Effector memory CD8-positive, alpha-beta T cell (primary cell): ENCODE data around the gene SMC6.

Experiments used
- ATAC-seq: fragments of 150-1000 bp; cut with Tn5 transposase; replicated peaks from 2 replicates; pipeline ENCODE4 v1.10.0; 2021; ENCODE audit warnings: mild to moderate bottlenecking, moderate library complexity
- DNase-seq, 3 experiments: peaks; one replicate each; pipeline ENCODE4 v3.0.0; 2021
- H3K27ac Mint-ChIP-seq, 2 donors: one replicate each; pipeline ENCODE4 v1.8.0; 2022; ENCODE audit warnings: mild to moderate bottlenecking in 2 of 2, mixed read lengths in 2 of 2, moderate library complexity in 2 of 2
- H3K27me3 Mint-ChIP-seq, 2 donors: one replicate each; pipeline ENCODE4 v1.8.0; 2022; ENCODE audit warnings: mixed read lengths in 2 of 2
- H3K36me3 Mint-ChIP-seq: one replicate; pipeline ENCODE4 v1.8.0; 2022; ENCODE audit warnings: mild to moderate bottlenecking, moderate library complexity, mixed read lengths; ENCODE audit not compliant: insufficient read depth
- H3K4me1 Mint-ChIP-seq, 2 donors: one replicate each; pipeline ENCODE4 v1.8.0; 2022; ENCODE audit warnings: low read depth in 2 of 2, mixed read lengths in 2 of 2
- H3K4me3 Mint-ChIP-seq, 2 donors: one replicate each; pipeline ENCODE4 v1.8.0; 2022; ENCODE audit warnings: mild to moderate bottlenecking in 2 of 2, mixed read lengths in 2 of 2, moderate library complexity in 2 of 2
- H3K9me3 Mint-ChIP-seq, 2 donors: one replicate each; pipeline ENCODE4 v1.8.0; 2022; ENCODE audit warnings: mixed read lengths in 2 of 2

SMC6 gene

DNA sequence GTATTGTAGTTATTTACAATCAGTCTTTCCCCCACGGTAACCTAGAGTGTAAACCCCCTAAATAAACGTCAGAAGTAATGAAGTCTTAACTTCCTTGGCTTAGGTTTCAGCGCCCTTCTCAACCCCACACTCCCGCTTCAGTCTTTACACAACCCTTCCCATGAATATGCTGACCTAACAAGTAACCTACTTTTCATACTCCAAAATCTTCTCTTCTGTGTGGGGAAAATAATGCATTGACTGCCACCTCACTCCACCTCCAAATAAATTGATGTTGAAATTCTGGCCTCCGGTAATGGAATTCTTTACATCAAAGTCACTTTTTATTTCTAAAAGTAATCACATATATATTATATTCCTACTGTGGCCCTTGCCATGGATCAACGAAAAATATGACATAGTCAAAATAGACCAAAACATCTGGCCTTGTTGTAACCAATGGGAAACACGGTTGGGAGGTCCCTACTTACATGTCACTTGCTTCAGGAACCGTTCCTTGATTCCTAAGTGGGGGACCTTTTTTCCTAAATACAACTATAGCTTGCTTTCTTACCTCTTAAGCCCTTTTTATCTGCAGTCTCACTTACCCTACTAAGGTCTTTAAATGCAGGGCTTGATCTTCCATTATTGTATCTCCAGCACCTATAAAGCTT lies 1.3 kb upstream of the SMC6 start:
- peaks cover 7% of the 10 kb centered on the region for H3K36me3 Mint-ChIP-seq
- peak overlapping the region; percentile 96 to 97 for H3K27ac Mint-ChIP-seq
- H3K4me1 Mint-ChIP-seq, result peaks cover 20 to 22% of the 10 kb centered on the region in 2 donors
- no peak for ATAC-seq
- peak overlapping the region; percentile 93 to 94 for H3K4me3 Mint-ChIP-seq
- H3K27me3 Mint-ChIP-seq, result no peaks in the 10 kb centered on the region
- H3K9me3 Mint-ChIP-seq, result no peaks in the 10 kb centered on the region
- DNase-seq, result no peak

- ATAC-seq (peak; percentile 34), DNase-seq (peak in 1 of 3 experiments; percentile 7)
- Mint-ChIP-seq H3K36me3 (peaks cover 7% of the 10 kb centered on the region), H3K4me1 (peaks cover 21 to 24% of the 10 kb centered on the region in 2 donors), H3K4me3 (peak overlapping the region; percentile 93 to 94), H3K9me3 (no peaks in the 10 kb centered on the region), H3K27me3 (no peaks in the 10 kb centered on the region), H3K27ac (peak overlapping the region; percentile 96 to 97)
Observed at GRCh38 chr2:17752892-17753802, 463 bp downstream of the SMC6 start.

DNA sequence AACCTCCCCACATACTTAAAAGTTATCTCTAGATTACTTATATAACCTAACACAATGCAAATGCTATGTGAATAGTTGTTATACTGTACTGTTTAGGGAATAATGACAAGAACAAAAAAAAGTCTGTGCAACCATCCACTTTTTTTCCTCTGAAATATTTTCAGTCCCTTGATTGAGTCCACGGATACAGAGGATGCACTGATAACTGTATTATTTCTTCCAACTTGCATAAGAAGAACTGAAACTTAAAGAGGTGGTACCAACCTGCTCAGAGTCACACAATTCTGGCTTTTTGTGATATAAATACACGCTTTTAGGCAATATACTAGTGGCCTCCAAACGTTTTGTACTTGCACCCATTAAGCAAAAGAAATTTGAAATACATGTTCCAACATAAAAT lies 1.4 kb downstream of the SMC6 start:
- peaks cover 21 to 24% of the 10 kb centered on the region in 2 donors for H3K4me1 Mint-ChIP-seq
- H3K27ac Mint-ChIP-seq, result peak overlapping the region; percentile 39 to 97
- no peak for ATAC-seq

DNA sequence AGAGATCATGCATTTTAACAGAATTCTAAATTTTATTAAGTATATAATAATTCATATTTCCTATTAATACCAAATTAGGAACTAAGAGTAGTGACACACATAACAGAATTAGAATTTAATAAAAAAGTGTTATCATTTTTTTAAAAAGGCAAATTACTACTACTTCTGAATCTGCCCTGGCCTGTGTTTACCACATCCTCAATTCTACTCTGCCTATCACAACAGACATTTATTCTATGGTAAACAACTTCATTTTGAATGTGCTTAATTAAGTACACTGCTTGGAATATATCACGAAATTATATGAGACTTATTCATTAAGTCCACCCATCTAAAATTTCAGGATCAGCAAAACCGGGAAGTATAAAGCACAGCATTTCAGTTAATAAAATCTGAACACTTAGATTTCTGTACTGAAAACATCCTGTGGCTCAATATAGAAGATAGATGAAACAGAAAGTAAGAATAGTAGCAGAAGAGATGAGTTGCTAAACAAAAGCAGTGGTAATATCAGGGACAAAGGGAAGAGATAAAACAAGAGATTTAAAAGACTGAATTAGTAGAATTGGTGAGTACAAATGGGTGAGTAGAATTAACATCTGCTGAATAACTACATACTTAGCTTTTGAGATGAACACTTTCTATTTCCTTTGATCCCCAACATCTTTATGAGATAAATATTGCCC lies 3.7 kb downstream of the SMC6 start:
- Mint-ChIP-seq H3K4me1 (peaks cover 21 to 24% of the 10 kb centered on the region in 2 donors), H3K36me3 (peaks cover 10% of the 10 kb centered on the region), H3K4me3 (peak overlapping the region; percentile 3 to 26), H3K9me3 (no peaks in the 10 kb centered on the region), H3K27ac (peak overlapping the region; percentile 11 to 86), H3K27me3 (no peaks in the 10 kb centered on the region)
- DNase-seq, result no peak
- no peak for ATAC-seq

More for the DNA sequence above, 1.4 kb downstream of the SMC6 start:
- DNase-seq, result no peak
- Mint-ChIP-seq H3K27me3 (no peaks in the 10 kb centered on the region), H3K9me3 (no peaks in the 10 kb centered on the region), H3K4me3 (peak overlapping the region; percentile 93 to 94), H3K36me3 (peaks cover 10% of the 10 kb centered on the region)

DNA sequence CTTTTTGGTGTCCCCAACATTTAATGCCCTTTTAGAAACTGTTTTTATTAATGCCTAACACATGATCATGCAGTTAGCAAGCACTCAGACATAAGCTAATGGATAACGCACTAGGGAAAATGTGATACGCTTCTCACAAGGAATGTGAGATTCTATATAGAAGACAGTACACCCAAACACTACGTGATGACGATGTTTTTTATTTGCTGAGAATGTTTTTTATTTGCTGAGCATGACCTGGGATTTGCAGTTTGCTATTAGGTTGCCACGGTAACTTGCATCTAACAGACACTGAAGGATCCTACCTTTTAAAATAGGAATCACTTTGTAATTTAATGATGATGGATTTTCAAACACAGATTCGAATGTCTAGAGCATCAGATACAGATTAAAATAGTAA lies 4.9 kb downstream of the SMC6 start:
- Mint-ChIP-seq H3K4me3 (no peak overlapping the region), H3K27ac (no peak overlapping the region), H3K27me3 (no peaks in the 10 kb centered on the region), H3K9me3 (no peaks in the 10 kb centered on the region), H3K4me1 (peaks cover 15 to 18% of the 10 kb centered on the region in 2 donors), H3K36me3 (peaks cover 5% of the 10 kb centered on the region)
- DNase-seq, result no peak
- ATAC-seq, result no peak

GRCh38 chr2:17747684-17748452 lies 5.7 kb downstream of the SMC6 start:
- no peak overlapping the region for H3K4me3 Mint-ChIP-seq
- ATAC-seq (no peak), DNase-seq (no peak)
- H3K4me1 Mint-ChIP-seq, result peaks cover 13 to 16% of the 10 kb centered on the region in 2 donors
- no peak overlapping the region for H3K27ac Mint-ChIP-seq
- no peaks in the 10 kb centered on the region for H3K27me3 Mint-ChIP-seq
- H3K9me3 Mint-ChIP-seq, result no peaks in the 10 kb centered on the region
- H3K36me3 Mint-ChIP-seq, result peaks cover 3% of the 10 kb centered on the region

DNA sequence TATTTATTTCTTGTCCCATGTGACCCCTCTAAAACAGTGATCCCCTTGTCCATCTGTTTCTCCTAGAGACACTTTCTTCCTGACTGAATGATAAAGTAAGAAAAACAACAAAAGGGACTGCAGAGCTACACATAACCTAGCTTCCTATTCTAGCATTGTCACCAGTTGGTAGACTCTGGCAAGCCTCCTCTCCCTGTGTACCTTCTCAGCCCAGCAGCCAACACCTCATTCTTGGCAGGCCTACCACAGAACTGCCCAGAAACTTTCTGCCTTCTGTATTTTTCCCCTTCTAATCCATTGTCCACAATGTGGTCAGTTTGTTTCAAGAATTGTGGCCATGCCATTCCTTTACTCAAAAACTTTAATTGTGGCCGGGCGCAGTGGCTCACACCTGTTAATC lies 13.4 kb downstream of the SMC6 start:
- Mint-ChIP-seq H3K4me3 (no peak overlapping the region), H3K27me3 (no peaks in the 10 kb centered on the region), H3K27ac (no peak overlapping the region), H3K9me3 (no peaks in the 10 kb centered on the region), H3K4me1 (peaks cover 0 to 3% of the 10 kb centered on the region in 2 donors), H3K36me3 (peaks cover 33% of the 10 kb centered on the region)
- DNase-seq (no peak), ATAC-seq (no peak)

- peaks cover 42% of the 10 kb centered on the region for H3K36me3 Mint-ChIP-seq
- H3K9me3 Mint-ChIP-seq, result no peaks in the 10 kb centered on the region
- no peaks in the 10 kb centered on the region for H3K27me3 Mint-ChIP-seq
- no peak for DNase-seq
- peak overlapping the region in 1 of 2 donors; percentile 7 for H3K27ac Mint-ChIP-seq
- no peak for ATAC-seq
- H3K4me1 Mint-ChIP-seq, result peaks cover 3 to 4% of the 10 kb centered on the region in 2 donors
- no peak overlapping the region for H3K4me3 Mint-ChIP-seq
Observed at GRCh38 chr2:17736989-17737388, 16.6 kb downstream of the SMC6 start.

GRCh38 chr2:17735864-17736263 lies 17.7 kb downstream of the SMC6 start:
- Mint-ChIP-seq H3K36me3 (peaks cover 41% of the 10 kb centered on the region), H3K9me3 (no peaks in the 10 kb centered on the region), H3K27ac (peak overlapping the region in 1 of 2 donors; percentile 47), H3K4me1 (peaks cover 1 to 4% of the 10 kb centered on the region in 2 donors), H3K27me3 (no peaks in the 10 kb centered on the region), H3K4me3 (no peak overlapping the region)
- DNase-seq (no peak), ATAC-seq (no peak)

DNA sequence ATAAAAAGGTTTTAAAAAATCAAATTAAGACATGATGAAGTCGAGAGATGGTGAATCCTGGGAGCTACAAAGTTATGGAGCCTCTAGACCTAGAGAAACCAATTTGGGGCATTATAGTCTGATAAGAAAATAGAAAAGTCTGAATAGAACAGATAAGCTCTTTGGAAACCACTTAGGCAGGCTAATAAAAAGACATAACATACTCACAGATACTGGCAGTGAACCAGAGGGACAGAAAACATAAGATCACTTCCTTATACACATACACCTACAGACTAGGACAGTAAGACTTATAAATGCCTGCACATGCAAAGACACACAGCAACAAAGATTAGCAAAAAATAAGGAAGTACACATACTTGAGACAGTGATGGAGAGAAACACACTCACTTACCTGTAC lies 20.0 kb downstream of the SMC6 start:
- Mint-ChIP-seq H3K27ac (no peak overlapping the region), H3K4me1 (peaks cover 0 to 4% of the 10 kb centered on the region in 2 donors)
- DNase-seq, result no peak

GRCh38 chr2:17729880-17730279 lies 23.7 kb downstream of the SMC6 start:
- peaks cover 0 to 4% of the 10 kb centered on the region in 2 donors for H3K4me1 Mint-ChIP-seq
- no peak overlapping the region for H3K27ac Mint-ChIP-seq
- no peak for ATAC-seq
- H3K9me3 Mint-ChIP-seq, result no peaks in the 10 kb centered on the region
- H3K36me3 Mint-ChIP-seq, result peaks cover 17% of the 10 kb centered on the region
- no peak overlapping the region for H3K4me3 Mint-ChIP-seq
- DNase-seq, result no peak
- no peaks in the 10 kb centered on the region for H3K27me3 Mint-ChIP-seq

More for the DNA sequence above, 20.0 kb downstream of the SMC6 start:
- no peaks in the 10 kb centered on the region for H3K27me3 Mint-ChIP-seq
- H3K4me3 Mint-ChIP-seq, result no peak overlapping the region
- ATAC-seq, result no peak
- H3K9me3 Mint-ChIP-seq, result no peaks in the 10 kb centered on the region
- H3K36me3 Mint-ChIP-seq, result peaks cover 36% of the 10 kb centered on the region

DNA sequence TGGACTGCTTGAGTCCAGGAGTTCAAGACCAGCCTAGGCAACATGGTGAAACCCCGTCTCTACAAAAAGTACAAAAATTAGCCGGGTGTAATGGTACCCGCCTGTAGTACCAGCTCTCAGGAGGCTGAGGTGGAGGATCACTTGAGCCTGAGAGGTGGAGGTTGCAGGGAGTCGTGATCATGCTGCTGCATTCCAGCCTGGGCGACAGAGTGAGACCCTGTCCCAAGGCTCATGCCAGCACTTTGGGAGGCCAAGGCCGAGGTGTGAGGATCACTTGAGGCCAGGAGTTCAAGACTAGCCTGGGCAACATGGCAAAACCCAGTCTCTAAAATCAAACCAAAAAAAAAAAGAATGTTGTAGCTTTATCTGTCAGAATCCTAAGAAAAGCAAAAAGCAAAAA lies 25.4 kb downstream of the SMC6 start:
- Mint-ChIP-seq H3K4me3 (no peak overlapping the region), H3K36me3 (peaks cover 12% of the 10 kb centered on the region), H3K27me3 (no peaks in the 10 kb centered on the region), H3K27ac (no peak overlapping the region), H3K9me3 (no peaks in the 10 kb centered on the region), H3K4me1 (no peaks in the 10 kb centered on the region)
- ATAC-seq (no peak), DNase-seq (no peak)
